Measurements from ENCODE around the gene PLAC8.

PLAC8 gene

GRCh38 chr4:83114576-83114975 lies at the start of gene PLAC8:
Gene PLAC8 (minus strand): TSS chr4:83114729. CDS start chr4:83107921, 6,808 bp downstream.
- no peak for TF ChIP-seq CTCF (IDR thresholded peaks at IDR 0.05; ENCODE audit: borderline replicate concordance, control extremely low read depth, extremely low read depth, insufficient read depth, missing control alignments)
- peak; percentile 43 for DNase-seq (ENCODE audit: low spot score)
- in situ Hi-C loops (cut with MboI; ENCODE audit: low sequenced_read_pairs, unreplicated experiment), result no loop called here

- DNase-seq (ENCODE audit: low spot score), result no peak
- in situ Hi-C loops (cut with MboI; ENCODE audit: low sequenced_read_pairs, unreplicated experiment), result no loop called here
- TF ChIP-seq CTCF (IDR thresholded peaks at IDR 0.05; ENCODE audit: borderline replicate concordance, control extremely low read depth, extremely low read depth, insufficient read depth, missing control alignments), result no peak
Observed at GRCh38 chr4:83153417-83153816, 38.9 kb upstream of the PLAC8 start.

- no peak for DNase-seq (ENCODE audit: low spot score)
- no peak for TF ChIP-seq CTCF (IDR thresholded peaks at IDR 0.05; ENCODE audit: borderline replicate concordance, control extremely low read depth, extremely low read depth, insufficient read depth, missing control alignments)
- in situ Hi-C loops (cut with MboI; ENCODE audit: low sequenced_read_pairs, unreplicated experiment), result no loop called here
Observed at GRCh38 chr4:83152746-83153145, 38.2 kb upstream of the PLAC8 start.

GRCh38 chr4:83151651-83152050 lies 37.1 kb upstream of the PLAC8 start:
- no peak for TF ChIP-seq CTCF (IDR thresholded peaks at IDR 0.05; ENCODE audit: borderline replicate concordance, control extremely low read depth, extremely low read depth, insufficient read depth, missing control alignments)
- no peak for DNase-seq (ENCODE audit: low spot score)
- in situ Hi-C loops (cut with MboI; ENCODE audit: low sequenced_read_pairs, unreplicated experiment), result no loop called here

GRCh38 chr4:83150653-83151330 lies 36.3 kb upstream of the PLAC8 start:
- no peak for DNase-seq (ENCODE audit: low spot score)

GRCh38 chr4:83149865-83150652 lies 35.5 kb upstream of the PLAC8 start:
- no peak for DNase-seq (ENCODE audit: low spot score)
- TF ChIP-seq CTCF (IDR thresholded peaks at IDR 0.05; ENCODE audit: borderline replicate concordance, control extremely low read depth, extremely low read depth, insufficient read depth, missing control alignments), result no peak
- in situ Hi-C loops (cut with MboI; ENCODE audit: low sequenced_read_pairs, unreplicated experiment), result no loop called here

More at GRCh38 chr4:83150653-83151330, 36.3 kb upstream of the PLAC8 start:
- in situ Hi-C loops (cut with MboI; ENCODE audit: low sequenced_read_pairs, unreplicated experiment), result no loop called here
- TF ChIP-seq CTCF (IDR thresholded peaks at IDR 0.05; ENCODE audit: borderline replicate concordance, control extremely low read depth, extremely low read depth, insufficient read depth, missing control alignments), result no peak

Data from GM13976 (cell line).